MM.1S (cell line): ENCODE results near the gene COX20.

Source experiments
- EZH2phosphoT487 ChIP-seq: fragments of 300-600 bp; sonication (generic); IDR thresholded peaks from 2 replicates; pipeline ENCODE4 v1.6.1; 2018; ENCODE audit warnings: antibody characterized with exemption, low read length
- TF ChIP-seq, protein P1 (sequence below): fragments of 300-600 bp; sonication (generic); IDR thresholded peaks from 2 replicates; pipeline ENCODE4 v1.5.1; 2016; ENCODE audit warnings: antibody characterized with exemption, low read length, mixed read lengths

- TF ChIP-seq, protein P1, sequence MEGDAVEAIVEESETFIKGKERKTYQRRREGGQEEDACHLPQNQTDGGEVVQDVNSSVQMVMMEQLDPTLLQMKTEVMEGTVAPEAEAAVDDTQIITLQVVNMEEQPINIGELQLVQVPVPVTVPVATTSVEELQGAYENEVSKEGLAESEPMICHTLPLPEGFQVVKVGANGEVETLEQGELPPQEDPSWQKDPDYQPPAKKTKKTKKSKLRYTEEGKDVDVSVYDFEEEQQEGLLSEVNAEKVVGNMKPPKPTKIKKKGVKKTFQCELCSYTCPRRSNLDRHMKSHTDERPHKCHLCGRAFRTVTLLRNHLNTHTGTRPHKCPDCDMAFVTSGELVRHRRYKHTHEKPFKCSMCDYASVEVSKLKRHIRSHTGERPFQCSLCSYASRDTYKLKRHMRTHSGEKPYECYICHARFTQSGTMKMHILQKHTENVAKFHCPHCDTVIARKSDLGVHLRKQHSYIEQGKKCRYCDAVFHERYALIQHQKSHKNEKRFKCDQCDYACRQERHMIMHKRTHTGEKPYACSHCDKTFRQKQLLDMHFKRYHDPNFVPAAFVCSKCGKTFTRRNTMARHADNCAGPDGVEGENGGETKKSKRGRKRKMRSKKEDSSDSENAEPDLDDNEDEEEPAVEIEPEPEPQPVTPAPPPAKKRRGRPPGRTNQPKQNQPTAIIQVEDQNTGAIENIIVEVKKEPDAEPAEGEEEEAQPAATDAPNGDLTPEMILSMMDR = no peak
- no peak for TF ChIP-seq EZH2phosphoT487
Observed at GRCh38 chr1:244800821-244801220, 34.6 kb upstream of the COX20 start.
